B cell (primary cell): ENCODE measurements around the gene CFAP90. TPM values are rescaled to one million over a fixed set of nuclear protein-coding genes. Genes with fewer than 3 reads are reported as not detected.

Source experiments
- ATAC-seq: fragments of 200-7000 bp; cut with Tn5 transposase; one replicate; pipeline ENCODE4 v1.10.0; 2021; ENCODE audit warnings: low read depth, mild to moderate bottlenecking, moderate number of reproducible peaks, moderate library complexity
- CTCF ChIA-PET: fragments of 350-600 bp; sonication (Branson Sonifier 250); formaldehyde crosslinking; loops from one replicate; lab custom pipeline; 2021; ENCODE audit warnings: antibody characterized with exemption, inconsistent platforms; lab: Charles Lee
- POLR2A ChIA-PET: fragments of 350-600 bp; sonication (Branson Sonifier 250); formaldehyde crosslinking; loops from one replicate; lab custom pipeline; 2021; ENCODE audit warnings: antibody characterized with exemption; lab: Charles Lee
- DNase-seq: peaks from one replicate; pipeline ENCODE4 v3.0.0; 2013
- H2AFZ ChIP-seq: 2 replicates; pipeline ENCODE4 v1.6.1; 2012; ENCODE audit warnings: mild to moderate bottlenecking, low read depth, low read length; ENCODE audit not compliant: insufficient read depth, poor library complexity, severe bottlenecking
- H3K27ac ChIP-seq, 2 donors: 1 replicate in 1 of 2; 2 replicates in 1 of 2; pipeline ENCODE4 v1.5.1; 2012 to 2013; ENCODE audit warnings: low read length in 2 of 2, mild to moderate bottlenecking in 2 of 2, moderate library complexity in 1 of 2
- H3K27me3 ChIP-seq, 4 experiments: fragments of 200-600 bp in 1 of 4; sonication (generic) in 1 of 4; replicated peaks in 1 of 4; 1 replicate in 2 of 4; 2 replicates in 2 of 4; pipeline versions ENCODE4 v1.6.1 to v1.7.0; 2013 to 2016; ENCODE audit warnings: low read length in 3 of 4, mild to moderate bottlenecking in 2 of 4, mixed read lengths in 1 of 4, moderate library complexity in 1 of 4; ENCODE audit not compliant: insufficient read depth in 4 of 4, control insufficient read depth in 3 of 4; ENCODE audit errors: control extremely low read depth in 1 of 4
- H3K36me3 ChIP-seq, 2 experiments: replicated peaks in 1 of 2; 1 replicate in 1 of 2; 2 replicates in 1 of 2; pipeline versions ENCODE4 v1.6.1 to v1.7.1; 2013; ENCODE audit warnings: low read length in 1 of 2; ENCODE audit not compliant: insufficient read depth in 2 of 2, control insufficient read depth in 1 of 2; ENCODE audit errors: control extremely low read depth in 1 of 2, extremely low read depth in 1 of 2
- H3K4me1 ChIP-seq, 2 donors: fragments of 200-600 bp in 1 of 2; sonication (generic) in 1 of 2; 1 replicate in 1 of 2; 2 replicates in 1 of 2; pipeline versions ENCODE4 v1.5.1 to v1.6.1; 2013 to 2017; ENCODE audit warnings: low read length in 2 of 2; ENCODE audit not compliant: control insufficient read depth in 2 of 2, insufficient read depth in 2 of 2
- H3K4me2 ChIP-seq: replicated peaks from 2 replicates; pipeline ENCODE3; 2012; ENCODE audit warnings: mild to moderate bottlenecking, low read depth, low read length; ENCODE audit not compliant: poor library complexity, severe bottlenecking
- H3K4me3 ChIP-seq, 5 experiments: fragments of 200-600 bp in 1 of 5; sonication (generic) in 1 of 5; 1 replicate in 3 of 5; 2 replicates in 2 of 5; pipeline versions ENCODE4 v1.5.1 to v1.7.0; 2011 to 2016; ENCODE audit warnings: low read length in 4 of 5, mild to moderate bottlenecking in 4 of 5, low read depth in 2 of 5, control low read depth in 1 of 5, moderate library complexity in 1 of 5; ENCODE audit not compliant: insufficient read depth in 1 of 5; ENCODE audit errors: control extremely low read depth in 1 of 5, extremely low read depth in 1 of 5
- H3K79me2 ChIP-seq: fragments of 200-600 bp; sonication (generic); one replicate; pipeline ENCODE4 v1.6.0; 2016; ENCODE audit warnings: low read length; ENCODE audit not compliant: control insufficient read depth, insufficient read depth
- H3K9ac ChIP-seq: fragments of 200-600 bp; sonication (generic); 2 replicates; pipeline ENCODE4 v1.6.1; 2017; ENCODE audit warnings: mild to moderate bottlenecking, low read length, moderate library complexity
- H3K9me3 ChIP-seq, 3 donors: one replicate each; pipeline versions ENCODE4 v1.6.1 to v1.7.1; 2013; ENCODE audit warnings: low read length in 2 of 3; ENCODE audit not compliant: control insufficient read depth in 2 of 3, insufficient read depth in 1 of 3; ENCODE audit errors: control extremely low read depth in 1 of 3
- H4K20me1 ChIP-seq: 2 replicates; pipeline ENCODE4 v1.6.0; 2012; ENCODE audit warnings: mild to moderate bottlenecking, low read length; ENCODE audit not compliant: insufficient read depth, control insufficient read depth, poor library complexity, severe bottlenecking
- H3K27ac Mint-ChIP-seq: one replicate; pipeline ENCODE4 v1.8.0; 2021; ENCODE audit warnings: mixed read lengths
- H3K27me3 Mint-ChIP-seq: one replicate; pipeline ENCODE4 v1.8.0; 2021; ENCODE audit warnings: mixed read lengths
- H3K4me1 Mint-ChIP-seq: one replicate; pipeline ENCODE4 v1.8.0; 2021; ENCODE audit warnings: mixed read lengths
- H3K4me3 Mint-ChIP-seq: one replicate; pipeline ENCODE4 v1.8.0; 2021; ENCODE audit warnings: mixed read lengths
- H3K9me3 Mint-ChIP-seq: one replicate; pipeline ENCODE4 v1.8.0; 2022; ENCODE audit warnings: mixed read lengths; ENCODE audit not compliant: insufficient read depth
- CTCF ChIP-seq: fragments of 200-600 bp; IDR thresholded peaks from one replicate; pipeline ENCODE4 v1.8.0; 2022; ENCODE audit warnings: antibody characterized with exemption, mild to moderate bottlenecking
- EZH2 ChIP-seq: IDR thresholded peaks from 2 replicates; pipeline ENCODE4 v1.6.1; 2012; ENCODE audit warnings: borderline replicate concordance, low read depth, mild to moderate bottlenecking, moderate library complexity, low read length; ENCODE audit not compliant: insufficient read depth, poor library complexity, severe bottlenecking
- WGBS: methylation state at CpG from one replicate; pipeline ENCODE4 v1.1.5; 2013; ENCODE audit warnings: missing lambda C conversion rate; ENCODE audit not compliant: insufficient coverage; 5-methylcytosine and 5-hydroxymethylcytosine counted together
- intact Hi-C: fragments of 100-400 bp; cut with micrococcal nuclease; formaldehyde crosslinking; loops from one replicate; pipeline ENCODE4 v1.10.0; 2022
- polyA plus RNA-seq: library from polyadenylated mRNA; depleted of rRNA; stranded (reverse); fragments of >200 nt; gene quantifications from 2 replicates; pipeline ENCODE4 v1.2.3, GENCODE V29; 2012
- total RNA-seq, 2 donors: library from RNA; stranded (reverse); fragments of 120-200 nt in 1 of 2; gene quantifications; 1 replicate in 1 of 2; 2 replicates in 1 of 2; pipeline versions ENCODE4 v1.2.3 to v1.2.4, GENCODE V29; 2013 to 2022

The CFAP90 gene
- total and polyA plus RNA-seq, 2 donors (not counting 1 experiment from before 2014, with no cell fraction given) = not detected

GRCh38 chr5:7857926-7858632, 7.1 kb upstream of the CFAP90 start:
- Mint-ChIP-seq H3K4me1 (peaks cover 1% of the 10 kb centered on the region), H3K9me3 (no peaks in the 10 kb centered on the region), H3K4me3 (no peak overlapping the region), H3K27ac (no peak overlapping the region), H3K27me3 (no peaks in the 10 kb centered on the region)
- TF ChIP-seq EZH2 (no peak), CTCF (no peak)
- H3K36me3 ChIP-seq = peaks cover 2 to 40% of the 10 kb centered on the region in 2 experiments
- WGBS = 57% methylated on average over 6 of the region's 9 CpGs
- ChIA-PET CTCF (no interaction called here), POLR2A (no interaction called here)
- H3K4me2 ChIP-seq = no peak overlapping the region
- H3K27ac ChIP-seq = no peak overlapping the region
- no peaks in the 10 kb centered on the region for H4K20me1 ChIP-seq
- no peaks in the 10 kb centered on the region for H3K4me1 ChIP-seq
- no peak overlapping the region for H3K4me3 ChIP-seq
- H3K27me3 ChIP-seq = no peaks in the 10 kb centered on the region
- DNase-seq = no peak
- H2AFZ ChIP-seq = no peak overlapping the region
- intact Hi-C loops = no loop called here
- H3K9ac ChIP-seq = no peak overlapping the region
- ATAC-seq = no peak
- no peaks in the 10 kb centered on the region for H3K79me2 ChIP-seq
- peaks cover 0 to 3% (median 0%) of the 10 kb centered on the region in 3 donors for H3K9me3 ChIP-seq

GRCh38 chr5:7857361-7857760, 6.4 kb upstream of the CFAP90 start:
- DNase-seq (no peak), ATAC-seq (no peak)
- Histone ChIP-seq H3K27ac (no peak overlapping the region), H4K20me1 (no peaks in the 10 kb centered on the region), H2AFZ (no peak overlapping the region), H3K9ac (no peak overlapping the region), H3K4me1 (no peaks in the 10 kb centered on the region), H3K4me2 (no peak overlapping the region), H3K36me3 (peaks cover 2 to 33% of the 10 kb centered on the region in 2 experiments), H3K79me2 (no peaks in the 10 kb centered on the region), H3K4me3 (no peak overlapping the region), H3K9me3 (peaks cover 0 to 3% (median 0%) of the 10 kb centered on the region in 3 donors), H3K27me3 (no peaks in the 10 kb centered on the region)
- CTCF ChIA-PET = no interaction called here
- Mint-ChIP-seq H3K4me3 (no peak overlapping the region), H3K27ac (no peak overlapping the region), H3K4me1 (peaks cover 5% of the 10 kb centered on the region), H3K9me3 (no peaks in the 10 kb centered on the region), H3K27me3 (no peaks in the 10 kb centered on the region)
- 98% methylated on average over 4 of the region's 5 CpGs for WGBS
- intact Hi-C loops = no loop called here
- POLR2A ChIA-PET = no interaction called here
- TF ChIP-seq CTCF (no peak), EZH2 (no peak)
